ENCODE results near the gene CIAPIN1. TPM values are rescaled to one million over a fixed set of nuclear protein-coding genes. Genes with fewer than 3 reads are reported as not detected.

Gene CIAPIN1
- total and polyA plus RNA-seq, 2 of the 8 experiments (the other 6 are each of a cell fraction or from before 2014, with no cell fraction given): 76.8 to 83.6 TPM

DNA sequence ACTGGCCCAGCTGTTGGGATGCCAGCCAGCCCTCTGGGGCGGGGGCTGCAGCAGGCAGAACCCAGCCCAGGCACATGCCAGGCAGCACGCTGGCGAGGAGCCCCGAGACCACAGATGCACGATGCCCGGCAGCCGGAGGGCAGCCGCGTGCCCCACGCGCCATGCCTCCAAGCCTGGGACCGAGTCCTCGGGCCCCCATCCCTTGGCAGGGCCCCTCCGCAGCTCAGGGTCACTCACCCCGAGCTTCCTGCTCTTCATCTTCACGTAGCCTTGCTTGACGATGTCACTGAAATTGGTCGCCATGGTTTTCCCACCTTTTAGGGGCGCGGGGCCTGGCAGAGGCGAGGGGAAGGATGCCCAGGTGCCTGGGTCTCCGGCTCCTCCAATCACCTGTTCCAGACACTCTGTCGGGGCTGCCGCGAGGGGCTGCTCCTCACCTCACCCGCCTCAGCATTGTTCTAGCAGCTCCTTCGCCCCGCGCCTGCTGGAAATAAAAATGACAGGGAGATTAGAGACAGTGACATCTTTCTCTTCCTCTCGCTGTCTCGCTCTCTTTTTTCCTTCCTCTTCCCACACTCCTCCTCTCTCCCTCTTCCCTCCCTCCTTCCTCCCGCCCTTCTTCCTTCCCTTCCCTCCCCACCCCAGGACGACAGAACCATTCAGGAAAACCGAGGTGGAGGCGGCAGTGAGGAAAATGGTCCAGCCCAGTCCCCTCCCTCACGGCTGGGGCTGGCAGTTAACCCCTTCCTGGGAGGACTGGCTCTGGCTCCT is 32.2 kb upstream of the CIAPIN1 start:
- H2BK120ac ChIP-seq (replicated peaks; ENCODE audit: low read depth, low read length): no peak overlapping the region
- H3K4me1 ChIP-seq (replicated peaks in 1 of 4; ENCODE audit: control insufficient read depth in 3 of 4, insufficient read depth in 4 of 4, low read length in 3 of 4): peaks cover 5 to 47% (median 32%) of the 10 kb centered on the region in 4 experiments
- H4K5ac ChIP-seq (ENCODE audit: insufficient read length, low read depth, low read length): no peak overlapping the region
- no peak overlapping the region for H3K56ac ChIP-seq (replicated peaks; ENCODE audit: insufficient read length, low read depth, low read length)
- H3K14ac ChIP-seq (ENCODE audit: insufficient read length): no peak overlapping the region
- no peak overlapping the region for H3K4ac ChIP-seq (replicated peaks; ENCODE audit: insufficient read length, low read depth, low read length)
- peak overlapping the region; percentile 21; the same call in 1 of the 2 replicates for H2BK5ac ChIP-seq (ENCODE audit: low read depth, low read length)
- DNase-seq (ENCODE audit: low read depth in 1 of 2, low spot score in 2 of 2) (peak; percentile 50 to 70), FAIRE-seq (no peak)
- ChIA-PET CTCF (ENCODE audit: partially characterized antibody) (interaction anchor here (0.7 to 15.0 kb wide), 9 partner anchors 10 to 97 kb away, joined by 3 to 210 read pairs (median 5); partner anchors contain the start of gene POLR2C), POLR2A (ENCODE audit: partially characterized antibody) (interaction anchor here (0.9 to 10.3 kb wide), 7 partner anchors 9 to 49 kb away, joined by 4 to 67 read pairs (median 4); partner anchors contain the start of gene POLR2C)
- H2BK12ac ChIP-seq (ENCODE audit: low read depth, low read length): peak overlapping the region; percentile 2; the same call in 1 of the 2 replicates
- no peak overlapping the region for H2AK5ac ChIP-seq (ENCODE audit: low read depth, low read length)
- H3K18ac ChIP-seq (ENCODE audit: extremely low read depth, low read length): no peak overlapping the region; the same call in 1 of the 2 replicates
- no peak overlapping the region for H3K9ac ChIP-seq (replicated peaks in 1 of 4; ENCODE audit: extremely low read depth in 1 of 4, low read depth in 3 of 4, low read length in 3 of 4)
- peak overlapping the region; percentile 25 for H4K91ac ChIP-seq (replicated peaks; ENCODE audit: insufficient read length, low read length)
- H2BK15ac ChIP-seq (ENCODE audit: low read length): peak overlapping the region; percentile 92; the same call in 1 of the 2 replicates
- no peaks in the 10 kb centered on the region; a peak in 1 of 7 replicates for H3K27me3 ChIP-seq (replicated peaks in 1 of 4; ENCODE audit: control insufficient read depth in 3 of 4, extremely low read depth in 1 of 4, insufficient read depth in 3 of 4, low read length in 3 of 4)
- 28% methylated on average over 23 of the region's 36 CpGs; no CpG with 5 or more reads in 1 of the 2 experiments for WGBS, 2 experiments (ENCODE audit: extremely low coverage in 1 of 2, insufficient coverage in 1 of 2, insufficient read length in 1 of 2, insufficient replicate concordance in 2 of 2, low coverage in 1 of 2, low lambda C conversion rate in 2 of 2, missing lambda C conversion rate in 1 of 2)
- H4K20me1 ChIP-seq (replicated peaks in 1 of 2; ENCODE audit: control insufficient read depth in 1 of 2, insufficient read depth in 2 of 2, low read length in 2 of 2): peaks cover 1 to 2% of the 10 kb centered on the region in 2 experiments
- no peak overlapping the region; the same call in 1 of the 2 replicates for H4K8ac ChIP-seq (ENCODE audit: extremely low read depth, insufficient read depth, low read length)
- no peaks in the 10 kb centered on the region for H3K79me2 ChIP-seq (ENCODE audit: control insufficient read depth in 1 of 2, insufficient read depth in 2 of 2, low read length in 2 of 2)
- H3K23me2 ChIP-seq (ENCODE audit: low read depth, low read length): peaks cover 8% of the 10 kb centered on the region; the same call in 1 of the 2 replicates
- H3K27ac ChIP-seq (ENCODE audit: low read depth, low read length): no peak overlapping the region
- H3K9me3 ChIP-seq (ENCODE audit: insufficient read depth in 2 of 2, low read depth in 1 of 2, low read length in 1 of 2): no peaks in the 10 kb centered on the region
- no peak overlapping the region for H2AFZ ChIP-seq (ENCODE audit: low read length)
- H3K23ac ChIP-seq (ENCODE audit: insufficient read length): no peak overlapping the region
- H3K79me1 ChIP-seq (ENCODE audit: low read depth, low read length): 0 out of 2 replicates have a peak, but pooled peaks cover 3% of the 10 kb centered on the region
- peak overlapping the region; percentile 40 to 57 (median 50) for H3K4me3 ChIP-seq (ENCODE audit: extremely low read depth in 1 of 4, insufficient read depth in 2 of 4, low read depth in 3 of 4, low read length in 4 of 4)
- H3K36me3 ChIP-seq (ENCODE audit: control insufficient read depth in 2 of 4, insufficient read depth in 4 of 4, low read length in 3 of 4): peaks cover 0 to 3% (median 2%) of the 10 kb centered on the region in 4 experiments; a peak in 2 of 8 replicates
- H2BK20ac ChIP-seq (ENCODE audit: low read length): no peak overlapping the region
- H3K4me2 ChIP-seq (ENCODE audit: insufficient read depth in 1 of 2, low read depth in 2 of 2, low read length in 2 of 2): peak overlapping the region; percentile 59 to 69
- TF ChIP-seq RFX5 (IDR thresholded peaks at IDR 0.05; ENCODE audit: borderline replicate concordance, low read depth, low read length): no peak
- no peak for TF ChIP-seq MAFK (IDR thresholded peaks at IDR 0.05; ENCODE audit: low read depth, low read length)
- no peak for TF ChIP-seq YY1 (IDR thresholded peaks at IDR 0.05; ENCODE audit: low read depth, low read length)
- 0 out of 2 replicates have a peak, but pooled peaks have one; percentile 43 for TF ChIP-seq EGR1 (IDR thresholded peaks at IDR 0.05; ENCODE audit: borderline replicate concordance, low read depth, low read length)
- no peak for TF ChIP-seq SIRT6 (IDR thresholded peaks at IDR 0.05; ENCODE audit: low read length)
- TF ChIP-seq CHD1 (IDR thresholded peaks at IDR 0.05; ENCODE audit: low read depth, low read length): peak; percentile 78
- TF ChIP-seq NANOG (IDR thresholded peaks at IDR 0.05; ENCODE audit: insufficient read depth, low read depth, low read length, poor library complexity, severe bottlenecking): no peak
- peak; percentile 63; the same call in 1 of the 2 replicates for TF ChIP-seq SP1 (IDR thresholded peaks at IDR 0.05; ENCODE audit: low read depth, low read length)
- peak in 1 of 2 experiments; percentile 90; a peak in 1 of 4 replicates for TF ChIP-seq SIN3A (conservative IDR thresholded peaks at IDR 0.05 in 1 of 2, IDR thresholded peaks at IDR 0.05 in 1 of 2; ENCODE audit: low read depth in 1 of 2, low read length in 2 of 2)
- TF ChIP-seq, protein P1, sequence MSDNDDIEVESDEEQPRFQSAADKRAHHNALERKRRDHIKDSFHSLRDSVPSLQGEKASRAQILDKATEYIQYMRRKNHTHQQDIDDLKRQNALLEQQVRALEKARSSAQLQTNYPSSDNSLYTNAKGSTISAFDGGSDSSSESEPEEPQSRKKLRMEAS (IDR thresholded peaks at IDR 0.05): peak; percentile 78
- no peak for TF ChIP-seq KDM5A (IDR thresholded peaks at IDR 0.05; ENCODE audit: low read length)

Data from H1 (cell line).